ENCODE measurements around the gene JMJD1C. TPM values are rescaled to one million over a fixed set of nuclear protein-coding genes. Genes with fewer than 3 reads are reported as not detected.

JMJD1C gene
- total RNA-seq, 1 donor from 2014 or later = 83.7 TPM

DNA sequence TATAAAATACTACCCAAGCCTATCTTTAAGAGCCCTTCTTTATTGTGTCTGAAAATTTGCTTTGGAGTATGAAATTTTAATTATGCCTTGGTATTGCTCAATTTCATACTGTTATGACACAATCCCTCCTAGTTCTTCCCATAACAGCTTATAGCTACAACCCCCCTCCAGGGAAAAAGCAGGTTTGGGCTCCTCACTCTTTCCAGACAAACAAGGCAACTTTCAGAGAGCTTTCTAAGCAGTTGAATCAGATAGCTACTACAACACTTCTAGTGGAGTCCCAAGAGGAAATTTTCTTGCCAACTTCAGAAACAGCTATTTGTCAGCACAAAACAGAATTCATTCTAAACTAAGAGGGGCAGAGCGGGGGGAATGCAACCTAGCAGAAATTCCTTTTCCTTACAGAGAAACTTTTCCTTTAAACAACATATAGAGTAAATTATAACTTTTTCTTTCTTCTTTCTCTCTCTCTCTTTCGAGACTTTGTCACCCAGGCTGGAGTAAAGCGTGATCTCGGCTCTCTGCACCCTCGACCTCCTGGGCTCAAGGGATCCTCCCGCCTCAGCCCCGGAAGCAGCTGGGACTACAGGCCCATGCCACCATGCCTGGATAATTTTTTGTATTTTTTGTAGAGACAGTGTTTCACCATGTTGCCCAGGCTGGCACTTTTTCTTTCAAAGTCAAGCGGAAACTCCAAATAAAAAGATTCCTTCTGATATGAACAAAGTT lies 26.0 kb upstream of the JMJD1C start:
- no peak for DNase-seq (ENCODE audit: low spot score)
- no peaks in the 10 kb centered on the region for H3K36me3 Mint-ChIP-seq (ENCODE audit: low read depth, unreplicated experiment)
- peaks cover 2% of the 10 kb centered on the region for H3K4me1 Mint-ChIP-seq (ENCODE audit: unreplicated experiment)
- no peak for TF ChIP-seq CTCF (IDR thresholded peaks at IDR 0.05; ENCODE audit: unreplicated experiment)
- H3K27ac Mint-ChIP-seq (ENCODE audit: unreplicated experiment) = no peak overlapping the region
- H3K27me3 Mint-ChIP-seq (ENCODE audit: unreplicated experiment) = no peaks in the 10 kb centered on the region
- no peaks in the 10 kb centered on the region for H3K9me3 Mint-ChIP-seq (ENCODE audit: unreplicated experiment)
- no peak overlapping the region for H3K4me3 Mint-ChIP-seq (ENCODE audit: unreplicated experiment)

GRCh38 chr10:63489838-63490237 lies 24.1 kb upstream of the JMJD1C start:
- Mint-ChIP-seq H3K27me3 (ENCODE audit: unreplicated experiment) (no peaks in the 10 kb centered on the region), H3K27ac (ENCODE audit: unreplicated experiment) (no peak overlapping the region)

DNA sequence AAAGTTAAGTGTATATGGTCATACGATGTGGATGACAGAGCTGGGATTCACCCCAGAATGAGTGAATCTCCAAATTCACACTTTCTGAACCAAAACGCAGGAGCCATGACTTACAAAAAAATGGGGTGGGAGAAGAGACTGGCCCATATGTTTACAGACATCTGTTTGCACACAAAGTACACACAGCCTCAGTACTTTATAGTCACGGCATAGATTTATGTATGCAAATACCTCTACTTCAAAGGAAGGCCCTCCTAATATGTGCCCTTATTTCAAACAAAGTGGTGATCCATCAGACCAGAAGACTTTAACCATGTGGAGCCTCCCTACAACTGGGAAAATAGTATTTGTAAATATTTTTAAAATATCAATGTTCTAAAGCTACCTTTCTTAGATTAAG lies 22.2 kb upstream of the JMJD1C start:
- TF ChIP-seq CTCF (IDR thresholded peaks at IDR 0.05; ENCODE audit: unreplicated experiment) = no peak
- Mint-ChIP-seq H3K36me3 (ENCODE audit: low read depth, unreplicated experiment) (no peaks in the 10 kb centered on the region), H3K27ac (ENCODE audit: unreplicated experiment) (no peak overlapping the region), H3K9me3 (ENCODE audit: unreplicated experiment) (no peaks in the 10 kb centered on the region), H3K27me3 (ENCODE audit: unreplicated experiment) (no peaks in the 10 kb centered on the region), H3K4me3 (ENCODE audit: unreplicated experiment) (no peak overlapping the region), H3K4me1 (ENCODE audit: unreplicated experiment) (peaks cover 7% of the 10 kb centered on the region)
- no peak for DNase-seq (ENCODE audit: low spot score)

More at GRCh38 chr10:63489838-63490237, 24.1 kb upstream of the JMJD1C start:
- no peaks in the 10 kb centered on the region for H3K36me3 Mint-ChIP-seq (ENCODE audit: low read depth, unreplicated experiment)
- no peak for DNase-seq (ENCODE audit: low spot score)
- H3K4me3 Mint-ChIP-seq (ENCODE audit: unreplicated experiment) = no peak overlapping the region
- no peak for TF ChIP-seq CTCF (IDR thresholded peaks at IDR 0.05; ENCODE audit: unreplicated experiment)
- H3K9me3 Mint-ChIP-seq (ENCODE audit: unreplicated experiment) = no peaks in the 10 kb centered on the region
- peaks cover 5% of the 10 kb centered on the region for H3K4me1 Mint-ChIP-seq (ENCODE audit: unreplicated experiment)

GRCh38 chr10:63483983-63484382 lies 18.2 kb upstream of the JMJD1C start:
- no peaks in the 10 kb centered on the region for H3K36me3 Mint-ChIP-seq (ENCODE audit: low read depth, unreplicated experiment)
- H3K4me3 Mint-ChIP-seq (ENCODE audit: unreplicated experiment) = no peak overlapping the region
- no peak for DNase-seq (ENCODE audit: low spot score)
- H3K4me1 Mint-ChIP-seq (ENCODE audit: unreplicated experiment) = peaks cover 8% of the 10 kb centered on the region
- TF ChIP-seq CTCF (IDR thresholded peaks at IDR 0.05; ENCODE audit: unreplicated experiment) = no peak
- no peaks in the 10 kb centered on the region for H3K27me3 Mint-ChIP-seq (ENCODE audit: unreplicated experiment)
- no peaks in the 10 kb centered on the region for H3K9me3 Mint-ChIP-seq (ENCODE audit: unreplicated experiment)
- H3K27ac Mint-ChIP-seq (ENCODE audit: unreplicated experiment) = no peak overlapping the region

DNA sequence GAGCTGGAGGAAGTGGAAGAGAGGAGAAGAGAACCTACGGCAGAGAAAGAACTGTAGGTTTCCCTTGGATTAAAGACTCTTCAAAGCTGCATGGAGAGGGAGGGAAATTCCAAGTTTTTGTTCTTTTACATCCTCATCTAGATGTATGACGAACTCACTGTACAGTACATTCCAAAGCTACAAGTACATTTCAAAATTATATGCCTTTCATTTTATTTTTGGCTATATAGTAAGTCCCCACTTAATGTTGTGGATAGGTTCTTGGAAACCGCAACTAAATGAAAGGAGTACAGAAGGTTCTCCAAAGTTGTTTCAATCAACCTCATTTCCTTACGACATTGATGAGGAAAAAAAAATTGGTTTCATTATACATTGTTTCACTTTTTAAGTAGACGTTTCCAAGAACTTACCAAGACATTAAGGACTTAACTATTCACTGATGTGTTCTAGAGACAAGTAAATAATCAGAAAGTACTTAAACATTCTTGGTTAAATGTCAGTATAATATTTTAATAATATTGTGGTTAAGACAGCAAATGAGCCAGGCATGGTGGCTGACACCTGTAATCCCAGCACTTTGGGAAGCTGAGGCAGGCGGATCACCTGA lies 16.1 kb upstream of the JMJD1C start:
- no peak overlapping the region for H3K4me3 Mint-ChIP-seq (ENCODE audit: unreplicated experiment)
- no peak for TF ChIP-seq CTCF (IDR thresholded peaks at IDR 0.05; ENCODE audit: unreplicated experiment)
- peak overlapping the region; percentile 84 for H3K27ac Mint-ChIP-seq (ENCODE audit: unreplicated experiment)
- no peak for DNase-seq (ENCODE audit: low spot score)
- H3K4me1 Mint-ChIP-seq (ENCODE audit: unreplicated experiment) = peaks cover 14% of the 10 kb centered on the region
- H3K36me3 Mint-ChIP-seq (ENCODE audit: low read depth, unreplicated experiment) = no peaks in the 10 kb centered on the region
- H3K9me3 Mint-ChIP-seq (ENCODE audit: unreplicated experiment) = no peaks in the 10 kb centered on the region
- H3K27me3 Mint-ChIP-seq (ENCODE audit: unreplicated experiment) = no peaks in the 10 kb centered on the region
